GM19463 (cell line): ENCODE results near the gene DAGLB.
"Not testable (repeated sequence)": the region's sequence is repeated elsewhere in the genome, so short reads cannot be mapped to it uniquely, and the experiment has no call there.

Experiments
- ATAC-seq: cut with Tn5 transposase; IDR thresholded peaks from one replicate; pipeline ENCODE4 v1.9.1; 2021; ENCODE audit warnings: mild to moderate bottlenecking, moderate library complexity; ENCODE audit not compliant: unreplicated experiment

Gene DAGLB

GRCh38 chr7:6379886-6380285, 67.9 kb downstream of the DAGLB start:
- no peak for ATAC-seq

GRCh38 chr7:6378556-6378955, 69.2 kb downstream of the DAGLB start:
- ATAC-seq, result not testable (repeated sequence)

GRCh38 chr7:6376820-6377219, 70.9 kb downstream of the DAGLB start:
- no peak for ATAC-seq

- no peak for ATAC-seq
These were observed 72.2 kb downstream of the DAGLB start for GRCh38 chr7:6375348-6376101.

GRCh38 chr7:6367701-6368211, 80.0 kb downstream of the DAGLB start:
- no peak for ATAC-seq

GRCh38 chr7:6365451-6365850, 82.3 kb downstream of the DAGLB start:
- no peak for ATAC-seq

GRCh38 chr7:6360841-6361240, 86.9 kb downstream of the DAGLB start:
- ATAC-seq, result no peak

- ATAC-seq, result no peak
These were observed 88.0 kb downstream of the DAGLB start for GRCh38 chr7:6359734-6360133.
